ENCODE measurements around the gene GNAQ.

The GNAQ gene

DNA sequence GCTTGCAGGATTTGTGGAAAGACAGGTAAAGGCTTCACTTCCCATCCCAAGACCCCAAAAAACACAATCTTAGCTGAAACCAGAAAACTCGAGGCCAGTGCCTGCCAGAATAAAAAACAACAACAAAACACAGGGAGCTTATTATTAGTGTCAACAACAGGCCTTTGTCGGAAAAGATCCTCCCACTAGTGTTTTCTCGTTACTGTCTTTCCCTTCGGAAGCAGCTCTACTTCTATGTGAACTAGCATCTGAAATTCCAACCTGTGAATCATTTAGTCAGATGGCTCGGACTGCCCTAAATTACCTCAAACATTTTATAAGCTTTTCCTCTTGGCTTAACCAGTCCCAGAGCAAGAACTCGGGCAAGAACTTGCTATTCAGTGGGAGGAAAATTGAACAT lies 261.3 kb downstream of the GNAQ start:
- TF ChIP-seq, protein P1, sequence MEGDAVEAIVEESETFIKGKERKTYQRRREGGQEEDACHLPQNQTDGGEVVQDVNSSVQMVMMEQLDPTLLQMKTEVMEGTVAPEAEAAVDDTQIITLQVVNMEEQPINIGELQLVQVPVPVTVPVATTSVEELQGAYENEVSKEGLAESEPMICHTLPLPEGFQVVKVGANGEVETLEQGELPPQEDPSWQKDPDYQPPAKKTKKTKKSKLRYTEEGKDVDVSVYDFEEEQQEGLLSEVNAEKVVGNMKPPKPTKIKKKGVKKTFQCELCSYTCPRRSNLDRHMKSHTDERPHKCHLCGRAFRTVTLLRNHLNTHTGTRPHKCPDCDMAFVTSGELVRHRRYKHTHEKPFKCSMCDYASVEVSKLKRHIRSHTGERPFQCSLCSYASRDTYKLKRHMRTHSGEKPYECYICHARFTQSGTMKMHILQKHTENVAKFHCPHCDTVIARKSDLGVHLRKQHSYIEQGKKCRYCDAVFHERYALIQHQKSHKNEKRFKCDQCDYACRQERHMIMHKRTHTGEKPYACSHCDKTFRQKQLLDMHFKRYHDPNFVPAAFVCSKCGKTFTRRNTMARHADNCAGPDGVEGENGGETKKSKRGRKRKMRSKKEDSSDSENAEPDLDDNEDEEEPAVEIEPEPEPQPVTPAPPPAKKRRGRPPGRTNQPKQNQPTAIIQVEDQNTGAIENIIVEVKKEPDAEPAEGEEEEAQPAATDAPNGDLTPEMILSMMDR (IDR thresholded peaks at IDR 0.05; ENCODE audit: low read depth, low read length), result no peak
- TF ChIP-seq POLR2A (IDR thresholded peaks at IDR 0.05; ENCODE audit: extremely low read depth, insufficient read length) (no peak), MAX (IDR thresholded peaks at IDR 0.05; ENCODE audit: low read depth, low read length) (no peak), MYC (IDR thresholded peaks at IDR 0.05; ENCODE audit: low read depth, low read length) (no peak)
- no peak for DNase-seq (ENCODE audit: low read depth)
- H3K4me3 ChIP-seq (ENCODE audit: low read depth, low read length), result no peak overlapping the region

- H3K4me3 ChIP-seq (ENCODE audit: low read depth, low read length), result no peak overlapping the region
- TF ChIP-seq, protein P1 (IDR thresholded peaks at IDR 0.05; ENCODE audit: low read depth, low read length), result no peak
- TF ChIP-seq POLR2A (IDR thresholded peaks at IDR 0.05; ENCODE audit: extremely low read depth, insufficient read length) (no peak), MYC (IDR thresholded peaks at IDR 0.05; ENCODE audit: low read depth, low read length) (peak; percentile 84), MAX (IDR thresholded peaks at IDR 0.05; ENCODE audit: low read depth, low read length) (peak; percentile 92)
- peak; percentile 74 for DNase-seq (ENCODE audit: low read depth)
Measured at GRCh38 chr9:77769246-77769645, 262.4 kb downstream of the GNAQ start.

DNA sequence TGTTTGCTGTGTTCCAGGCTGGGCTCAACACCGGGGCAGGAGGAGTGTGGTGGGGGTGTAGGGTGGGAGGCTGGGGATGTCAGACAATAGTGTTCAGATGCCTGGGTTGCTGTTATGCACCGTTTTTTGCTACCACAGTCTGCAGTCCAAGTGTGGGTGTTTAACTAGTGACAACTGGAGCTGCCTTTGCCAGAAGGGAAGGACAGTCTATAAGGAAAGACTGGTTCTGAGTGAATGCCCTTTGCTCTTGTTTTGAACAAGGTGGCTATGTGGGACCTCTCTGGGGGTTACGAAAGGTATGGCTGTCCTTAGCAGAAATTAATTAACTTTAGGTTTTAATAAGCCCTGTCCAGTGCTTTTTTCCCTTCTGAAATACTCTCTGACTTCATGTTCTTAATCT lies 265.0 kb downstream of the GNAQ start:
- TF ChIP-seq POLR2A (IDR thresholded peaks at IDR 0.05; ENCODE audit: extremely low read depth, insufficient read length), result no peak
- TF ChIP-seq, protein P1 (IDR thresholded peaks at IDR 0.05; ENCODE audit: low read depth, low read length), result no peak
- TF ChIP-seq MAX (IDR thresholded peaks at IDR 0.05; ENCODE audit: low read depth, low read length), result no peak
- no peak for TF ChIP-seq MYC (IDR thresholded peaks at IDR 0.05; ENCODE audit: low read depth, low read length)
- no peak overlapping the region for H3K4me3 ChIP-seq (ENCODE audit: low read depth, low read length)
- DNase-seq (ENCODE audit: low read depth), result no peak

GRCh38 chr9:77765781-77766259 lies 265.8 kb downstream of the GNAQ start:
- TF ChIP-seq MAX (IDR thresholded peaks at IDR 0.05; ENCODE audit: low read depth, low read length) (no peak), MYC (IDR thresholded peaks at IDR 0.05; ENCODE audit: low read depth, low read length) (no peak), POLR2A (IDR thresholded peaks at IDR 0.05; ENCODE audit: extremely low read depth, insufficient read length) (no peak)
- TF ChIP-seq, protein P1 (IDR thresholded peaks at IDR 0.05; ENCODE audit: low read depth, low read length), result no peak
- no peak overlapping the region for H3K4me3 ChIP-seq (ENCODE audit: low read depth, low read length)
- no peak for DNase-seq (ENCODE audit: low read depth)

GRCh38 chr9:77764894-77765780 lies 266.5 kb downstream of the GNAQ start:
- no peak overlapping the region for H3K4me3 ChIP-seq (ENCODE audit: low read depth, low read length)
- peak; percentile 47 for DNase-seq (ENCODE audit: low read depth)
- TF ChIP-seq, protein P1 (IDR thresholded peaks at IDR 0.05; ENCODE audit: low read depth, low read length), result peak; percentile 41
- no peak for TF ChIP-seq MYC (IDR thresholded peaks at IDR 0.05; ENCODE audit: low read depth, low read length)
